NCI-H2107 treated with DMSO at 0.1 percent for 48 hours (cell line): Measurements from ENCODE around the gene PPP2R3B.
"Not testable (repeated sequence)": the region's sequence is repeated elsewhere in the genome, so short reads cannot be mapped to it uniquely, and the experiment has no call there.

ENCODE experiments used
- DNase-seq: peaks from one replicate; lab custom pipeline; 2025; ENCODE audit not compliant: unreplicated experiment; lab: John Stamatoyannopoulos, UW

PPP2R3B gene

DNA sequence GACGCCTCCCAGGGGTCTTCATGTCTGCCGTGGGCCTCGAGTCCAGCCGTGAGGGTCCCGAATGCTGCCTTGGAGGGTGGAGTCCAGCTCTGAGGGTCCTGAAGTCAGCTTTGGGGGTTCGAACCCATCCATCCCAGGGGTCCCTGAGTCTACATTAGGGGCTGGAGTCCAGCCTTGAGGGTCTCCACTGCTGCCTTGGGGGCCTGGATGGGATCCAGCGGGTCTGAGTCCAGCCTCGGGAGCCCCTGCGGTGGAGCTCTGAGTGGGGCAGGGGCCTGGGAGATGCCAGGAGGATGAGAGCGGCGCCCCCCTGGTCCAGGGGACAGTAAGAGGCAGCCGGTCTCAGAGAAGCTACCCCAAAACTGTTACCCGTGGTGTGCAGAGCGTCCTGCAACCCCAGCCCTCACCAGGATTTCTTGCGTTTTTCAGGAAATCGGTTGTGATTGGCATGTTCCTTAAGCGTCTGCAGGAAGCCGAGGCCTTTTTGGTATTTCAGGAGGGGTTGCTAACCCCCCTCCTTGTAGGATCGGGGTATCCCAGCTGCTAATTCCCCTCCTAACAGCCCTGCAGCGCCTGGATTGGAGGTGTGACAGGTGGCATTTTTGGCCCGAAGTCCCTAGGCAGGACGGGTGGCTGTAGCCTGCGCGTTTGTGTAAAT is 66.5 kb downstream of the PPP2R3B start:
- no peak for DNase-seq

DNA sequence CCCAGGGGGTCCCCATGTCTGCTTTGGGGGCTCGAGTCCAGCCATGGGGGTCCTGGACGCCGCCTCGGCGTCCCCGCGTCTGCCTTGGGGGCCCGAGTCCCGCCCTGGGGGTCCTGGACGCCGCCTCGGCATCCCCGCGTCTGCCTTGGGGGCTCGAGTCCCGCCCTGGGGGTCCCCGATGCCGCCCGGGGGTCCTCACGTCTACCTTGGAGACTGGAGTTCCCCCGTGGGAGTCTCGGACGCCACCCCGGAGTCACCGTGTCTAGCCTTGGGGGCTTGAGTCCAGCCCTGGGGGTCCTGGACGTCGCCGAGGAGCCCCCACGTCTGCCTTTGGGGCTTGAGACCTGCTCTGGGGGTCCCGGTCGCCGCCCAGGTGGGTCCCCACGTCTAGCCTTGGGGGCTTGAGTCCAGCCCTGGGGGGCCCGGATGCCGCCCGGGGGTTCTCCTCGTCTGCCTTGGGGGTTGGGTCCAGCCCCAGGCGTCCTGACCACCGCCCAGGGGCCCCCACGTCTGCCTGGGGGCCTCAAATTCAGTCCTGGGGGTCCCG is 67.1 kb downstream of the PPP2R3B start:
- DNase-seq, result no peak

DNA sequence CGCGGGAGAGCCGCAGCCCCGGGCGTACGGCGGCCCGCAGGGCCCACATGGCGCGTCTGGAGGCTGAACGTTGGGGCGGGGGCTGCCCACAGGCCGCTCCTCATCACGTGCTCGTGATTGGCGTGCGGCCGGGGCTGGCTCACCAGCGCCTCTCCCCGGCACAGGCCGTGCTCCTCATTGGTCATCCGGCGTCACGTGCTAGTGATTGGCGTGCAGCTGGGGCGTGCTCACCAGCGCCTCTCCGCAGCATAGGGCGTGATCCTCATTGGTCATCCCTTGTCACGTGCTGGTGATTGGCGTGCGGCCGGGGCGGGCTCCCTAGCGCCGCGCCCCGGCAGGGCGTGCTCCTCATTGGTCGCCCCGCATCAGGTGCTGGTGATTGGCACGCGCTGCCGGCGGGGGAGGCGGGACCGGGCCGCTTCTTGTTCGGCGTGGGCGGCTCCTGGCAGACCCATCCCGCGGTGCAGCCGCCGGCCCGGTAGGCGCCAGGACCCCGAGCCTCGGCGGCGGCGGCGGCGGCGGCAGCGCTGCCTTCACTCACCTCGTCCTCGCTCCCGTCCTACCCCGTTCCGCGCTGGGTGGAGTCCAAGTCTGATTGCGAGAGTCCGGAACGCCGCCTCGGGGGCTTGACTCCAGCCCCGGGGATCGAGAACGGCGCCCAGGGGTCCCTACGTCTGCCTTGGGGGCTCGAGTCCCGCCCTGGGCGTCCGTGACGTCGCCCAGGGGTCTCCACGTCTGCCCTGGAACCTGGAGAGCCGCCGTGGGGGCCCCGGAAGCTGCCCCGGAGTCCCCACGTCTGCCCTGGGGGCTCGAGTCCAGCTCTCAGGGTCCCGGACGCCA is 67.7 kb downstream of the PPP2R3B start, which contains the start of gene GTPBP6:
GTPBP6 (minus strand) TSS at position 58 of the 840 bp plus-strand sequence; CDS start at position 49, 9 bp downstream.
- no peak for DNase-seq

DNA sequence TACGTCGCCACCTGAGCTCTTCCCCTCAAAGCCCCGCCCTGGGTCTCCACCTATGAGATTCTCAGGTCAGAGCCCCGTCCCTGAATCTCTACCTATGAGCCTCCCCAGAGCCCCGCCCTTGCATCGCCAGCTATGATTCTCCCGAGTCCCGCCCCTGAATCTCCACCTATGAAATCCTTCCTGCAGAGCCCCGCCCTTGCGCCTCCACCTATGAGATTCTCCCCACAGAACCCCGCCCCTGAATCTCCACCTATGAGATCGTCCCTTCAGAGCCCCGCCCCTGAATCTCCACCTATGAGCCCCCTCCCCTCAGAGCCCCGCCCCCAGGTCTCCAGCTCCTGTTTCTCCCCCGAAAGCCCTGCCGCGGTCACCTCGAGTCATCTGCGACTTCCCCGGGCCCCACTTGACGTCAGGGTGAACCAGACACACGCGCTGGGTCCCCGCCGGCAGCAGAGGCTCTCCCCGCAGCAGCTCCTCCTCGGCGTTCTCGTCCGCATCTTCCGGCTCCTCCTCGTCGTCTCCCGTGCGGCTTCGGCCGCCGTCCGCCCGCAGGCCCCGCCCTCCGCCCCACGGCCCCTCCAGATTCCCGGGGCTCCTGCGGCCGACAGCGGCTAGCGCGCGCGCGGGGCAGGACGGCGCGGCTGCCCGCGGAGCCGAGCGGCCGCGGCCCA is 68.5 kb downstream of the PPP2R3B start:
- DNase-seq, result no peak

DNA sequence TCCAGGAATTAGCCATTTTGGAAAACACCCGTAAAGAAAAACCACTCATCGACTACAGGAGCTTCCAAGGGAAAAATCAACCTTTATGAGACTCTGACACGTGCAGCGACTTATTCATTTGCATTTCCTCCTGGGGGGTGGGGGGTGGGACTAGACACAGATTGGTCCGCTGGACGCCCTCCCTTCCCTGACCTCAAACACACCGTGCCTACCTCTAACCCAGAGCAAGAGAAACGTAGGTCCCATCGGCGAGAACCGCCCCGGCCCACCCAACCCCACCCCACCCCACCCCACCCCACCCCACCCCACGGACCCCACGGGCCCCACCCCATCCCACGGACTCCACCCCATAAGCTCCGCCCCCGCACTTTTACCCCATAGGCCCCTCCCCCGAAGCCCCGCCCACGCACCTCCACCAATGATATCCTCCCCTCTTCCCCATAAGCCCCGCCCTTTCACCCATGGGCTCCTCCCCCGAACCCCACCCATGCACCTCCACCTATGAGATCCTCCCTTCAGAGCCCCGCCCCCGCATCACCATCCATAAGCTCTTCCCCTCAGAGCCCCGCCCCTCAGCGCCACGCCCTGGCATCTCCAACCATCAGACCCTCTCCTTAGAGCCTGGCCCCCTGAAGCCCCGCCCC is 69.2 kb downstream of the PPP2R3B start:
- DNase-seq, result no peak

DNA sequence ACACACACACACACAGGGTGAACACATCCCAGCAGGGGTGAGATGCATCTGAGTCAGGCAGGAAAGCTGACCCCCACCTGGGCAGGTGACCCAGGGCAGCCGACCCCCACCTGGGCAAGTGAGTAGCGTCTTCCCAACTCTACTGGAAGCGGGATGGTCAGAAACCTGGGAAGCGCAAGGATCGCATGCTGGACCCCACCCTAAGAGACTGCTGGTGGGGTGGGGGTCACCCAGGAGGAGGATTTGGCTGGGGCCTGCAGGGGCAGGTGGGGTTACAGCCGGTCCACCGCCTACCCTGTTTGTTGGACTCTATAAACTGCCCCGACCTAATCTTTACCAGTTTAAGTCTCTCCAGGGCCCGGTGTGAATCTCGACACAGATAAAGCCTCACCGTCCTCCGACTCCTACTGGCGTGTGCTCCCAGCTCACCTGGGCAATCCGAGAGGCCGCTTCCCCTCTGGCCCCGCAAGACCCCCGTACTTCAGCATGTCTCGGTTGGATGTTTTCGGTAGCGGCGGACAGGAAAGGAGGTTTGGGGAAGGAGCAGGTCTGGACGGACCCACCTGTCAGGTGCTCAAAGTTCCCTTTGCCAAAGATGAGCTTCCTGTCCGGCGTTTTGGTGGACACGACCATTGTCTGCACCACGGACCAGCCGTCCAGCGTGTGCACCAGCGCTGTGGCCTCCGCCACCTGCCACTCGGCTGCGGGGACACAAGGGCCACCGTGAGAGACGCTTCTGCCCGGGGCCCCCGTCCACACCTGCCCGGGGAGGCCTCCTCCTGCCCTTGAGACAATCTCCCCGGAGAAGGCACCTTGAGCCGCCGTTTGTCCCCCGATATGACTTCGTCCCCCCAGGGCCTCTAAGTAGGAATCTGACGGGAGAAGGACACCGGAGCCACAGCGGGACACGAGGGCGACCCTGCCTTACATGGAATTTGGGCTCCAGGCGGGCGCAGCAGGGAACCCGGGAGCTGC is 70.1 kb downstream of the PPP2R3B start:
- DNase-seq, result no peak

DNA sequence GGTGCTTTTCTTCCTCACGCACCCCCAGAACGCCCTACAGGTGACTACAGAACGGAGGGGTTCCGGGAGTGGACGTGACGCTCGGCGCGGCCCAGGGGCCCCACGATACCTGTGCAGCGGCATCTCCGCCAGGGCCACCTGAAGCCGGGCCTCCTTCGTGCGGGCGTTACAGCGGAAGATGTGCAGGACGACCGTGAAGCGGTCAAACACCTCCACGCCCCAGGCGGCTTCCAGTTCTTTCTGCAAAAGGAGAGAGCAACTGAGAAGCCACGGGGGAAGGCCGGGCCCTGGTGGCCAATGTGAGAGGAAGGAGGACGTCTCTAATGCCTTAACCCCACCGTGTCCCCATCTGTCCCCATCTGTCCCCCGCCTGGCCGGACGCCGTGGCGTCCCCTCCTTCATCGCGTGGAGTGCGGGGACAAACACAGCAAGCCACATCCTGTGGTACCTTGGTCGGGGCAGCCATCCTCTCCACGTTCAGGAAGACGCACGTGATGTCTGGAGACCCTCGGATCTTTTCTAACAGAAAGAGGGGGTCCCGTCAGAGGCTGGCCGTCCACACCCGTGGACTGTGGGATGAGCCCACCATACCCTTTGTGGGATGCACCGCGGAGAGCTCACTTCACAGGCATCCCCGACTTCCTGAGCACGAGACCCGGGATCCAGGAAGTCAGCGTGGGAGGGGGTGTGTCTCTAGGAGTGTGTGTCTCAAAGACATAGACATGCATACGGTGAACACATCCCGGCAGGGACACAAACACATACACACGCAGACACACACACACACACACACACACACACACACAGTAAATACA is 71.7 kb downstream of the PPP2R3B start:
- DNase-seq, result no peak

DNA sequence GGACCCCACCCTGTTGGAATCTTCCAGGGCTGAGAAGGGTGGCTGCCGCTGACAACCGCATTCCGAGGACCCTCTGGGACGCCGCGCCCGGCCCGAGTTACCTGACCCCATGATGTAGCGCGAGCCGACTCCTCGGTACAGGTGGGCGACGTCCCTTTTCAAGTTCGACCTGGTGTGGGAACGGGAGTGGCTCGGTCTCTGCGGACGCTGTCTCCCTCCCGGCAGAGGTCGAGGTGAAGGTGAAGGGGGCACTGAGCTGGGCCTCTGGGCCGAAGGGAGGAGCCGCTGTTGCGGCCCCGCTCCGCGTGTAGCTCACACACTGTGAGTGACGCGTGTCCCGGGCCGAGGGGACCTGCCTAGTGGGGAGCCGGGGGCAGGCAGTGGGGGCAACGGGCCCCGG is 72.7 kb downstream of the PPP2R3B start:
- DNase-seq, result no peak

DNA sequence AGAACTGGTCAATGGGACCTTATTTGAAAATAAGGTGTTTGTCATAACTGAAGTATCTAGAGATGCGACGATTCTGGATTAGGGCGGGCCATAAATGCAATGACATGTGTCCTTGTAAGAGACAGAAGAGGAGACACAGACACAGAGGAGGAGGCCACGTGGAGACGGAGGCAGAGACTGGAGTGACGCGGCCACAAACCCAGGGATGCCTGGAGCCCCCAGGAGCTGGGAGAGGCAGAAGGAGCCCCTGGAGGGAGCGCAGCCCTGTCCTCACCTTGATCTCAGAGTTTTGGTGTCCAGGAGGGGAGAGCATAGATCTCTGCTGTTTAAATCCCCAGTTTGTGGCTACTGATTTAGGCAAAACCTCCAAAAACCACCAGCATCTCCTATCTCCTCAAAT is 73.2 kb downstream of the PPP2R3B start:
- no peak for DNase-seq

DNA sequence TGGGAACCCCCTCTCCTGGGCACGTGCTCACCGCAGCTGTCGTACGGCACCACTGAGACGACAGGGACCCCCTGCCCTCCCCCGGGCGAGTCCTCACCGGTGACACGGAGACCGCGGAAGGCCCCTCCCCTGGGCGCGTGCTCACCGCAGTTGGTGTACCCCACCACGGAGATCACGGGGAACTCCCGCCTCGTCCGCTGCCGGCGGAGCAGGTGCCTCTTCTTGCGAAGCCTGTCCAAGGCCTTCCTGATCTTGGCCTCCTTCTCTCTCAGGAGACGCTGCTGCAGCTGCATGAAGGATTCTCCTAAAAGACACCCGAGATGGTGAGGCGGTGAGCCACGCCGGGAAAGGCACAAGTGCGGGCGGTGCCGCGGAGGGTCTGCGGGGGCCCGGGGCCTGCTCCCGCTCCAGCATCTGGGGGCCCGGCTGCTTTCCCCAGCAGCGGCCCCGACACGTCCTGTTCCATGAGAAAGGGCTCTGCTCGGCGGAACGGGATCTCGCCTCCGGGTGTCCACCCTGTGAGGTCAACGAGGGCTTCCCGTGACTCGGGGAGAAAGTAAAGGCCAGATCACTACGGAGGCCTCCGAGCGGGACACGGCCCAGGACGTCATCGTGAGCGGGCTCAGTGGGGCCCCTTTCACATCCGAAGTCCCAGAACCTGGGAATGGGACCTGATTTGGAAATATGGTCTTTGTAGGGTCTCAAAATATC is 73.9 kb downstream of the PPP2R3B start:
- no peak for DNase-seq

DNA sequence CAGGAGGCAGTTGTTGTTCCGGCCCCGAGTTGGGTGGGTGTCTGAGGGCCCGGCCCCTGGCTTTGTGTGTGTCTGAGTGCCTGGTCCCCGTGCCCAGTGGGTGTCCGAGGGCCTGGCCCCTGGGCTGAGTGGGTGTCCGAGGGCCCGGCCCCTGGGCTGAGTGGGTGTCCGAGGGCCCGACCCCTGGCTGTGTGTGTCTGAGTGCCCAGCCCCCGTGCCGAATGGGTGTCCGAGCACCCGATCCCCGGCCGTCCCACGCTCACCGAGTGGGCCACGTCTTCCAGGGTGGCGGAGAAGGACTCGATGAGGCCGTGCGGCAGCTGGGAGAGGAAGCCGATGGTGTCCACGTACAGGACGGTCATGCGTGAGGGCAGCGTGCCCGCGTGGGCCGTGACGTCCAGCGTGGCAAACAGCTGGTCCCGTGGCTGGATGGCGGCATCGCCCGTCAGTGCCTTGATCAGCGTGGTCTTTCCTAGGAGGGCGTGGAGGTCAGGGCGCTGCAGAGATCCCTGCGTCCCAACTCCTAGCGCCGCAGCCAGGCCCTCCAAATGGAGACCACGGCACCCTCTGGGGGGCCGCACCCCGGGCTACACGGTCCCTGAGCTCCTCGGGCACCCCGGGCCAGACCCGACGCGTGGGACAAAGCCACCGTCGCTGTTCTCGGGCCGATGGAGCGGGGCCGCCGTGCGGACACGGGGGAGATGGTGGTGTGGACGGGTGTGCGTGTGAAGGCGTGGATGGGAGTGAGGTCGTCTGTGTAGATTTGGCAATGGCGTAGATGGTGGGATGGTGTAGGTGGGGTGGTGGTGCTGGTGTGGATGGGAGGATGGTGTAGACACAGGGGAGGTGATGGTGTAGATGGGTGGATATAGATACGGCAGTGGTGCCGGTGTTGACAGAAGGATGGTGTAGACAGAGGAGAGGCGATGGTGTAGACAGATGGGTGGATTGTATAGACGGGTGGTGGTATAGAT is 75.3 kb downstream of the PPP2R3B start:
- DNase-seq, result no peak

DNA sequence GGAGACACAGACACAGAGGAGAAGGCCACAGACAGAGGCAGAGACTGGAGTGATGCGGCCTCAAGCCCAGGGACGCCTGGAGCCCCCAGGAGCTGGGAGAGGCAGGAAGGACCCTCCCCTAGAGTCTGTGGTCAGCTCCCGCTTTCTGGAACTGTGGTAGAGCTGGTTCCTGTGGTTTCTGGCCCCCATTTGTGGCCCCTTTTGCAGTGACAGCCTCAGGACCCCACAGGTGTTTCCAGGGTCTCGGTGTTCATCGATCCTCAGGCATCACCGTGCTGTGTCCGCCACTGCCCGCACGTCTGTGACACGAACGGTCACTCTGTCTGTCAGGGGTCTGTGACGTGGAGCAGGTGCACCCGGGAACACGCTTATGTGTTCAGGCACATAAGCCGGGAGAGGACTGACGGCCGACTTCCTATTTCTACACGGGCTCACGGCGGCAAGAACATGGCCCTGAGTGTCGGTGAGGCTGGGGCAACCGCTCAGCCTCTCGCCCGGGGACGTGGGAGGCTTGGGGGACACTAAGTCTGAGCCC is 76.0 kb downstream of the PPP2R3B start:
- no peak for DNase-seq

DNA sequence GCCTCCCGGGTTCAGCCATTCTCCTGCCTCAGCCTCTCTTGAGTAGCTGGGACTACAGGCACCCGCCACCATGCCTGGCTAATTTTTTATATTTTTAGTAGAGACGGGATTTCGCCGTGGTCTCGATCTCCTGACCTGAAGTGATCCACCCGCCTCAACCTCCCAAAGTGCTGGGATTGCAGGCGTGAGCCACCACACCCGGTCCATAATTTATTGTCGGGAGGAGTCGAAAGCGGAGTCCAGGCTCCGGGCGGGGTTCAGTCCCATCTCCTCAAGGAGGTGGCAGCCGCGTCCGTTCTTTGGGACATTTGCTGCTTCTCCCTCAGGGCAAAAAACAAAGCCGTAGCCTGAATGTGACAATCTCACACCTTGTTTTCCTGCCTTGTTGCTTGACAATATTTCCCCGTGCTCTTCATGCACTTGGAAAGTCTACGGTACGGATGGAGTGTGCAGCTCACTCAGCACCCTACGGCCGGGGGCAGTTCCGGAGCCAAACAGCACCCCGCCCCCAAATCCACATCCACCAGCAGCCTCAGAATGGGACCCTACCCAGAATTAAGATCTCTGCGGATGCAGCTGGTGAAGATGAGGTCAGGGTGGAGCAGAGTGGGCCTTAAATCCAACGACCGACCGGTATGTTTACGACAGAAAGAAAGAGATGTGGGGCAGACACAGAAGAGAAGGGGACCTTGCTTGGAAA is 77.7 kb downstream of the PPP2R3B start:
- DNase-seq, result no peak

DNA sequence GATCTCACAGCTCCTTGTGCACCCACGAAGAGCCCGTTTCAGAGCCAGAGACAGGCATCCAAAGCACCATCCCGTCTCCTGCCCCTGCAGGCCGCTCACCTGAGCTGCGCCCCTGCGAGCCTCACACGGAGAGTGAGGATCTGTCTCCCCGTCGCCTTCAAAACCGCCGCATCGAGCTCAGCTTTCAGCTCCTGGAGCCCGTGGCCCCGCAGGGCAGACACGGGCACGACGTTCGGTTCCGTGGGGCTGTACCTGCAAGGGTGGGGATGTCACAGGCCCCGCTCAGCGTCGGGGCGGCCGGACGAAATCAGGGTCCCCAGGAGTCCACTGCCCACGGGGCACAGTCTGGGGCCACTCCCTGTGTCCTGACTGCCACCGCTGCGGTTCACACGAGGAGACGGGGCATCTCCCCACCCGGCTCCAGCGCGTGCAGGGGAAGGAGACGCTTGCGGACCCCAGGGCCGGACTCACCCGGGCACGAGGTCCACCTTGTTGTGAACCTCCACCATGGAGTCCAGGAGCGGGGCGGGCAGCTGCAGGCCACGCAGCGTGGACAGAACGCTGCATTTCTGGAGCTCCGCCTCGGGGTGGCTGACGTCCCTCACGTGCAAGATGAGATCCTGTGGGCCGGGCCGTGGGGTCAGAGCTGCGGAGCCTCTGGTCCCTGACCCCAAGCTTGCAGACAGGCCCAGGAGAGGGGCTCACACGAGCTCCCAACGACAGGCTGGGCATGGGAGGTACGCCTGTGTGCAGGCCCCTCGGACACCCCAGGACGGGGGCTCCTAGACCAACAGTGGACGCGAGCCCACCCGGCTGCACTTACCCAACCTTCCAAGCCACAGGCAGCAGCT is 79.2 kb downstream of the PPP2R3B start:
- DNase-seq, result no peak

DNA sequence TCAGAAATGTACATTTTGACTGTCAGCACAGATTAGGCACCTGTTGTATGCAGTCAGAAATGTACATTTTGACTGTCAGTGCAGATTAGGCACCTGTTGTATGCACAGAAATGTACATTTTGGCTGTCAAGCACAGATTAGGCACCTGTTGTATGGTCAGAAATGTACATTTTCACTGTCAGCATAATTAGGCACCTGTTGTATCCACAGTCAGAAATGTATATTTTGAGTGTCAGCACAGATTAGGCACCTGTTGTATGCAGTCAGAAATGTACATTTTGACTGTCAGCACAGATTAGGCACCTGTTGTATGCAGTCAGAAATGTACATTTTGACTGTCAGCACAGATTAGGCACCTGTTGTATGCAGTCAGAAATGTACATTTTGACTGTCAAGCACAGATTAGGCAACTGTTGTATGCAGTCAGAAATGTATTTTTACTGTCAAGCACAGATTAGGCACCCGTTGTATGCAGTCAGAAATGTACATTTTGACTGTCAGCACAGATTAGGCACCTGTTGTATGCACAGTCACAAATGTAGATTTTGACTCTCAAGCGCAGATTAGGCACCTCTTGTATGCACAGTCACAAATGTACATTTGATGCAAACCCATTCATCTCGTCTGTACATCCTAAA is 80.0 kb downstream of the PPP2R3B start:
- not testable (repeated sequence) for DNase-seq
